Small intestine (tissue), 7 donors: Measurements from ENCODE around the gene MFSD11. TPM values are rescaled to one million over a fixed set of nuclear protein-coding genes. Genes with fewer than 3 reads are reported as not detected.
A peak's percentile ranks its signal among the peaks of the same experiment; 100 is the strongest.

ENCODE experiments used
- DNase-seq, 2 donors: peaks; one replicate each; pipeline versions ENCODE4 v3.0.0 to v3.0.0-alpha.2; 2013
- FAIRE-seq: peaks from 2 replicates; lab custom pipeline; 2012; peaks lifted over from hg19 to GRCh38; lab: Jason Lieb, UNC
- H3K27ac ChIP-seq, 3 donors: one replicate each; pipeline ENCODE4 v1.5.1; 2013; ENCODE audit warnings: low read length in 2 of 3, mild to moderate bottlenecking in 2 of 3, control low read depth in 1 of 3, inconsistent platforms in 1 of 3, low read depth in 1 of 3, moderate library complexity in 1 of 3
- H3K27me3 ChIP-seq, 3 donors: one replicate each; pipeline ENCODE4 v1.6.1; 2013; ENCODE audit warnings: low read length in 3 of 3, inconsistent platforms in 1 of 3; ENCODE audit not compliant: control insufficient read depth in 3 of 3, insufficient read depth in 3 of 3
- H3K36me3 ChIP-seq, 3 donors: one replicate each; pipeline ENCODE4 v1.6.1; 2013; ENCODE audit warnings: low read length in 3 of 3, inconsistent platforms in 1 of 3, low read depth in 1 of 3, mild to moderate bottlenecking in 1 of 3, moderate library complexity in 1 of 3; ENCODE audit not compliant: control insufficient read depth in 3 of 3, insufficient read depth in 2 of 3
- H3K4me1 ChIP-seq, 3 donors: one replicate each; pipeline ENCODE4 v1.6.1; 2013; ENCODE audit warnings: low read length in 2 of 3, inconsistent platforms in 1 of 3, low read depth in 1 of 3, mild to moderate bottlenecking in 1 of 3, moderate library complexity in 1 of 3; ENCODE audit not compliant: control insufficient read depth in 3 of 3, insufficient read depth in 2 of 3
- H3K4me3 ChIP-seq, 3 donors: one replicate each; pipeline ENCODE4 v1.5.1; 2013; ENCODE audit warnings: low read length in 3 of 3, control low read depth in 1 of 3, inconsistent platforms in 1 of 3, low read depth in 1 of 3, mild to moderate bottlenecking in 1 of 3, moderate library complexity in 1 of 3
- H3K9me3 ChIP-seq, 2 donors: one replicate each; pipeline ENCODE4 v1.6.1; 2013; ENCODE audit warnings: low read depth in 1 of 2, low read length in 1 of 2; ENCODE audit not compliant: control insufficient read depth in 2 of 2, insufficient read depth in 1 of 2
- WGBS, 3 donors: extraction: QIAGEN DNeasy Blood & Tissue Kit; methylation state at CpG; one replicate each; pipeline ENCODE4 v1.1.7; 2013; 5-methylcytosine and 5-hydroxymethylcytosine counted together
- polyA plus RNA-seq, 4 donors: library from polyadenylated mRNA; stranded (reverse) in 3 of 4; unstranded in 1 of 4; fragments of 200-250 nt in 3 of 4; fragments of 120-200 nt in 1 of 4; gene quantifications; one replicate each; pipeline versions ENCODE4 v1.2.1 to v1.2.3, GENCODE V29; 2013
- donor health status: healthy with polysubstance abuse.
- donor health status: control.
- donor health status: control.
- donor health status: Bipolar disorder and iron deficiency.
- donor health status: healthy.

MFSD11 gene
- polyA plus RNA-seq, 4 donors: 8.3 to 28.4 (median 15.2) TPM

DNA sequence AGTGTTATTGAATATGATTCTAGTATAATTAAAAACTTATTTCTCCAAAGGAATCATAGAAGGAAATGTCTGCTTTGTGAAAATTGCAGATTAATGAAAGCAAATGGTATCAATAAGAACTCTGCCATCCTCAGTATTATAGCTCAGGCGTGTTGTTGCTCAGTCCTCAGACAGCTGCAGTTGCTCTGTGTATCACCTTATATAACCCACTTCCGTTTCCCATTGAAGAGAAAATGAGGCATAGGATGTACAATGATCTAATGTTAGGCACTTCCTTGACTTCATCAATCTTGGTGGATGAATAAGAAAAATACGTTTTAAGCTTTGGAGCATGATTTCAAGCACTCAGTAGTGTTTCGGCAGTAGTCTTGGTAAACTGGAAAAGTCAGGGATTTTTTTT, 14.1 kb downstream of the MFSD11 start:
- FAIRE-seq (no peak), DNase-seq (peak in 1 of 2 donors; percentile 26)
- Histone ChIP-seq H3K4me3 (no peak overlapping the region), H3K4me1 (no peaks in the 10 kb centered on the region), H3K36me3 (peaks cover 6 to 37% (median 6%) of the 10 kb centered on the region in 3 donors), H3K9me3 (no peaks in the 10 kb centered on the region), H3K27ac (no peak overlapping the region), H3K27me3 (no peaks in the 10 kb centered on the region)
- 77 to 88% (median 79%) methylated on average over 4 of the region's 4 CpGs for WGBS, 3 donors

- WGBS, 3 donors: 60 to 74% (median 70%) methylated on average over 12 of the region's 12 CpGs
- Histone ChIP-seq H3K36me3 (peaks cover 8 to 36% (median 9%) of the 10 kb centered on the region in 3 donors), H3K4me3 (peak overlapping the region in 1 of 3 donors; percentile 19), H3K27me3 (no peaks in the 10 kb centered on the region), H3K4me1 (no peaks in the 10 kb centered on the region), H3K9me3 (no peaks in the 10 kb centered on the region), H3K27ac (peak overlapping the region in 2 of 3 donors; percentile 60 to 70)
- DNase-seq (peak in 1 of 2 donors; percentile 2), FAIRE-seq (no peak)
Observed at GRCh38 chr17:76753061-76753961, 15.4 kb downstream of the MFSD11 start.

GRCh38 chr17:76755285-76755684, 17.4 kb downstream of the MFSD11 start:
- WGBS, 3 donors: 93 to 100% (median 97%) methylated on average over 2 of the region's 2 CpGs
- peaks cover 0 to 5% of the 10 kb centered on the region in 2 donors for H3K9me3 ChIP-seq
- H3K27me3 ChIP-seq: no peaks in the 10 kb centered on the region
- no peak overlapping the region for H3K4me3 ChIP-seq
- H3K4me1 ChIP-seq: no peaks in the 10 kb centered on the region
- peaks cover 8 to 38% (median 9%) of the 10 kb centered on the region in 3 donors for H3K36me3 ChIP-seq
- H3K27ac ChIP-seq: no peak overlapping the region
- FAIRE-seq (no peak), DNase-seq (no peak)

- DNase-seq (no peak), FAIRE-seq (no peak)
- Histone ChIP-seq H3K4me3 (no peak overlapping the region), H3K4me1 (no peaks in the 10 kb centered on the region), H3K27ac (no peak overlapping the region), H3K27me3 (no peaks in the 10 kb centered on the region), H3K36me3 (peaks cover 8 to 45% (median 9%) of the 10 kb centered on the region in 3 donors), H3K9me3 (peaks cover 0 to 9% of the 10 kb centered on the region in 2 donors)
- WGBS, 3 donors: 94 to 98% (median 95%) methylated on average over 5 of the region's 5 CpGs
Observed at GRCh38 chr17:76757256-76757655, 19.3 kb downstream of the MFSD11 start.

DNA sequence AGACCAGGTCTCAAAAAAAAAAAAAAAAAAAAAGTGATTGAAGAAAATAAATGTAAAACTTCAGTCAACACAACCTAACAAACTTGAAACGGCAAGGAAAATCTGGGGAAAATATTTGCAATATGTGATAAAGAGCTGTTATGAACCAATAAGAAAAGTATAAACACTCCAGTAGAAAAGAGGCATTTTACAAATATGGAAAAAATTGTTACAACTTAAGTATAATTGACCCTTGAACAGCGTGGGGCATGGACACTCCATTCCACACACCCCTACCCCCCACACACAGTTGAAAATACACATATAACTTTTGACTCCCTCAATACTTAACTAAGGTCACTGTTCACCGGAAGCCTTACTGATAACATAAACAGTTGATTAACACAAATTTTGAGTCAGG, 20.7 kb downstream of the MFSD11 start:
- Histone ChIP-seq H3K36me3 (peaks cover 8 to 40% (median 9%) of the 10 kb centered on the region in 3 donors), H3K27me3 (no peaks in the 10 kb centered on the region), H3K9me3 (peaks cover 0 to 13% of the 10 kb centered on the region in 2 donors), H3K4me1 (no peaks in the 10 kb centered on the region), H3K4me3 (no peak overlapping the region), H3K27ac (no peak overlapping the region)
- FAIRE-seq: no peak
- no peak for DNase-seq
- 94 to 99% (median 99%) methylated on average over 3 of the region's 3 CpGs for WGBS, 3 donors

DNA sequence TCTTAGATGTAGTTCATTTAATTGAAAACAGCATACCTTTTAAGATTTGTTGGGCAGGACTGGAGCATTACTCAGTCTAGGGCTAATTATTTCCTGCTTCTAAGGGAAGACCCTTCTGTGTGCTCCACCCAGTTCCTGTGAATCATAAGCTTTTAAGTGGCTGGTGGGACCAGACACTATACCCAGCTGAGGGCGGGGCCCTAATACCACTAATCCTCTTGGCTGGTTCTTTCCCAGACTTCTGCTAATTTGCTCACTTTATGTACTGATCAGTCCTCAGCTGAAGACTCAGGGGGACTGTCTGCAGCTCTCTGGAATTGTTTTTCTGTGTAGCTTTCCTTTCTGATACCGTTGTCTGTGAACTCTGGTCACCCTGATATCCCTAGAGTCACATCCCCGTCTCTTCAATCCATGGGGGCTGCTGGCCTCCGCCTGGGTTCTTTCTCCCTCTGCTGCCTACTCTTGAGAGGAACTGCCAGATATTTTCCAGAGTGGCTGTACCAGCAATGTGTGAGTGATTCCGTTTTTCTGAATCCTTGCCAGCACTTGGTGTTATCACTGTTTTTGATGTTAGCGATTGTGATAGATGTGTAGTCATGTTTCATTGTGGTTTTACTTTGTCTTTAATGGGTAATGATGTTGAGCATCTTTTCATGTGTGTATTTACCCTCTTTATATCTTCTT, 35.1 kb downstream of the MFSD11 start:
- Histone ChIP-seq H3K9me3 (no peaks in the 10 kb centered on the region), H3K27me3 (no peaks in the 10 kb centered on the region), H3K4me3 (no peak overlapping the region), H3K27ac (no peak overlapping the region), H3K36me3 (peaks cover 6 to 45% (median 13%) of the 10 kb centered on the region in 3 donors), H3K4me1 (no peaks in the 10 kb centered on the region)
- WGBS, 3 donors: 66 to 74% (median 68%) methylated on average over 6 of the region's 6 CpGs
- DNase-seq: no peak
- no peak for FAIRE-seq

GRCh38 chr17:76775021-76775600, 37.2 kb downstream of the MFSD11 start:
- FAIRE-seq (no peak), DNase-seq (no peak)
- no peak overlapping the region for H3K4me3 ChIP-seq
- no peaks in the 10 kb centered on the region for H3K4me1 ChIP-seq
- H3K36me3 ChIP-seq: peaks cover 6 to 49% (median 16%) of the 10 kb centered on the region in 3 donors
- H3K27ac ChIP-seq: no peak overlapping the region
- no peaks in the 10 kb centered on the region for H3K27me3 ChIP-seq
- WGBS, 3 donors: 89 to 96% (median 91%) methylated on average over 10 of the region's 10 CpGs
- no peaks in the 10 kb centered on the region for H3K9me3 ChIP-seq
